GM19468 (cell line): Measurements from ENCODE around the gene INTS1.

Source experiments
- ATAC-seq: cut with Tn5 transposase; IDR thresholded peaks from one replicate; pipeline ENCODE4 v1.9.1; 2021; ENCODE audit warnings: mild to moderate bottlenecking, moderate library complexity, moderate number of reproducible peaks; ENCODE audit not compliant: unreplicated experiment; ENCODE audit errors: extremely low read depth

Gene INTS1, protein sequence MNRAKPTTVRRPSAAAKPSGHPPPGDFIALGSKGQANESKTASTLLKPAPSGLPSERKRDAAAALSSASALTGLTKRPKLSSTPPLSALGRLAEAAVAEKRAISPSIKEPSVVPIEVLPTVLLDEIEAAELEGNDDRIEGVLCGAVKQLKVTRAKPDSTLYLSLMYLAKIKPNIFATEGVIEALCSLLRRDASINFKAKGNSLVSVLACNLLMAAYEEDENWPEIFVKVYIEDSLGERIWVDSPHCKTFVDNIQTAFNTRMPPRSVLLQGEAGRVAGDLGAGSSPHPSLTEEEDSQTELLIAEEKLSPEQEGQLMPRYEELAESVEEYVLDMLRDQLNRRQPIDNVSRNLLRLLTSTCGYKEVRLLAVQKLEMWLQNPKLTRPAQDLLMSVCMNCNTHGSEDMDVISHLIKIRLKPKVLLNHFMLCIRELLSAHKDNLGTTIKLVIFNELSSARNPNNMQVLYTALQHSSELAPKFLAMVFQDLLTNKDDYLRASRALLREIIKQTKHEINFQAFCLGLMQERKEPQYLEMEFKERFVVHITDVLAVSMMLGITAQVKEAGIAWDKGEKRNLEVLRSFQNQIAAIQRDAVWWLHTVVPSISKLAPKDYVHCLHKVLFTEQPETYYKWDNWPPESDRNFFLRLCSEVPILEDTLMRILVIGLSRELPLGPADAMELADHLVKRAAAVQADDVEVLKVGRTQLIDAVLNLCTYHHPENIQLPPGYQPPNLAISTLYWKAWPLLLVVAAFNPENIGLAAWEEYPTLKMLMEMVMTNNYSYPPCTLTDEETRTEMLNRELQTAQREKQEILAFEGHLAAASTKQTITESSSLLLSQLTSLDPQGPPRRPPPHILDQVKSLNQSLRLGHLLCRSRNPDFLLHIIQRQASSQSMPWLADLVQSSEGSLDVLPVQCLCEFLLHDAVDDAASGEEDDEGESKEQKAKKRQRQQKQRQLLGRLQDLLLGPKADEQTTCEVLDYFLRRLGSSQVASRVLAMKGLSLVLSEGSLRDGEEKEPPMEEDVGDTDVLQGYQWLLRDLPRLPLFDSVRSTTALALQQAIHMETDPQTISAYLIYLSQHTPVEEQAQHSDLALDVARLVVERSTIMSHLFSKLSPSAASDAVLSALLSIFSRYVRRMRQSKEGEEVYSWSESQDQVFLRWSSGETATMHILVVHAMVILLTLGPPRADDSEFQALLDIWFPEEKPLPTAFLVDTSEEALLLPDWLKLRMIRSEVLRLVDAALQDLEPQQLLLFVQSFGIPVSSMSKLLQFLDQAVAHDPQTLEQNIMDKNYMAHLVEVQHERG (N-terminal part only)

DNA sequence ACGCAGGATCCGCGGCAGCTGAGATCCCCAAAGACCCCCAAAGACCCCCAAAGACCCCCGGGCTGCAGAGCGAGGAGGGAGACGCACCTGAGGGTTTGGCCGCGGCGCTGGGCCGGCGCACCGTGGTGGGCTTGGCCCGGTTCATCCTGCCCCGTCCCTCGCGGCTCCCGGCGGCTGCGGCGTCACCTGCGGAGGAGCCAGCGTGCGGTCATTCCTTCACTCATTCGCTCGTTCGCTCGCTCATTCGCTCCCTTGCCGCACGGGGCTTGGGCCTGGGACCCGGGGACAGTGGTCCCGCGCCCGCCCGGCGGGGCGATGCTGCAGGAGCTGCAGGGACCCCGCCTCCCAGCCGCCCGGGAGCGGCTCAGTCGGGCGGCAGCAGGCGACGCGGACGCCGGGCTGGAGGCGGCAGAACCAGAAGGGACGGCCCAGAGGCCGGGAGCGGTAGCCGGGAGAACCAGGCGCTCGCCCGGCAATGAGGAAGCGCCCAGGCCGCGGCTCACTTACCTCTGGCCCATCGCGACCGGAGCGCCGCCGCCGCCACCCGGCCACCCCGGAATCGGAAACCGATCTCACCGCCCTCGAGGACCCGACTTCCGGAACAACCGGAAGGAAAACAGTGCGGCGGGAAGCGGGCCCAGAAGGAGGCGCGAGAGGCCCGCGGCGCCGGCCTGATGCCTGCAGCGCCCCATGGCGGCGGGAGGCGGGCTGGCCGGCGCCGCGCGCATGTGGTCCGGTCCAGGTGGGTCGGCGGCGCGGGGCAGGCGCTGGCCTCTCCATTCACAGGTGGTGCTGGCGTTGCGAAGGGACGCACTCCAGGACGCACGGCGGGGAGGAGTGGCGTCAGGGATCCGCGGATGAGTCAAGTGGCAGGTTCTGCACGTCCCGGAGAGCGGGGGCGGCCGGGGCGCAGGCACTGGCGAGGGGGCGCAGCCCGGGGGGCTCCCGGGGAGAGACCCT is at the start of gene INTS1:
Gene INTS1 (minus strand): TSS at position 574 of the 960 bp plus-strand sequence. CDS start 429 bp downstream, at position 145.
- peak; percentile 85 for ATAC-seq

DNA sequence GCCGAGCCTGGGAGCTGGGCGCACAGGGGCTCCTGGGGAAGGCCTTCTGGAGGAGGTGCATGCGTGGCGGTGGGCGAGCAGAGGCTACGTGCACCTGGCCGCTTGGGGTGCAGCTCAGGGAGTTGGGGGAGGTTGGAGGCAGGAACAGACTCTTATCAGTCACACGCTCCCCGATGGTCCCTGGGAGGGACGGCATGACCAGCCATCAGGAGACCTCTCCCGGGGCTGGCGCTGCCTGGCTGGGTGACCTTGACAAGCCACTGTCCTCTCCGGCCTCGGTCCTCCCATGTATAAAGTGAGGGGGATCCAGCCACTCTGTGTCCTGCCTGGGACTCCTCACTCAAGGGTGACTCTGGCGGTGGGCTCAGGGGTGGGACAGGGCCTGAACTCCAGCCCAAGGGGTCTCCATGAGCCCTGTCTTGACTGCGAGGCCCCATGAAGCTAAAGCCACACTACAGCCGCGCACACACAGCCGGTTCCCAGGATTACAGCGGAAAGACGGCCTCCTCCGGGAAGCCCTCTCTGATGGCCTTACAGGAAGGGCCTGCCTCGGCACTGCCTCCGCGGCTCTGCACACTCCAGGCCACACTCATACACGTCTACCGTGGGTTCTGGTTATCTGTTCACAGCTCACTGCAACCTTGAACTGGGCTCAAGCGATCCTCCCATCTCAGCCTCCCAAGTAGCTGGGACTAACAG is 49.5 kb upstream of the INTS1 start:
- no peak for ATAC-seq

DNA sequence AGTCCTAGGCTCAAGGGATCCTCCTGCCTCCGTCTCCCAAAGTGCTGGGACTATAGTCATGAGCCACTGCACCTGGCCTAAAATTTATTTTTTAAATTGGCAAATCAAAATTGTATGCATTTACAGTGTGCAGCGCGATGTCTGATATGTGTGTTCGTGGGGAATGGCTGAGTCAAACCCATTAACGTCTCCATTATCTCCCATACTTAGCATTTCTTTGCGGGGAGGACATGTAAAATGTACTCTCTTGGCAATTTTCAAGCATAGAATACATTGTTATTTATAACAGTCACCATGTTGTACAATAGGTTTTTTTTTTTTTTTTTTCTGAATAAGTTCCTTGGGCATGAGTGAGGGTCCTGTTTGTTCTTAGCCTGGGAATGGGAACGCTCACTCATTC is 48.0 kb upstream of the INTS1 start:
- no peak for ATAC-seq

DNA sequence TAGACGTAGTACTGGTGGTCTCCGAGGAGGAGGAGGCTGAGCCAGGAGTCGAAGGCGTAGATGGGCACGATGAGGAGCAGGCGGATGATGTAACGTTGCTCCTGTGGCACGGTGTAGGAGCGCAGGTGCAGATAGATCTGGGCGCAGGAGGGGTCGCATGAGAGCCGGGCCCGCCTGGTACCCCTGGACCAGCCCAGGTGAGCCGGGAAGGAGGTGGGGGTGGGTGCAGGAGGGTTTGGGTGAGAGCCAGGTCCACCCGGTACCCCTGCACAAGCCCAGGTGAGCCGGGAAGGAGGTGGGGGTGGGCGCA is 46.6 kb upstream of the INTS1 start:
- ATAC-seq = no peak

DNA sequence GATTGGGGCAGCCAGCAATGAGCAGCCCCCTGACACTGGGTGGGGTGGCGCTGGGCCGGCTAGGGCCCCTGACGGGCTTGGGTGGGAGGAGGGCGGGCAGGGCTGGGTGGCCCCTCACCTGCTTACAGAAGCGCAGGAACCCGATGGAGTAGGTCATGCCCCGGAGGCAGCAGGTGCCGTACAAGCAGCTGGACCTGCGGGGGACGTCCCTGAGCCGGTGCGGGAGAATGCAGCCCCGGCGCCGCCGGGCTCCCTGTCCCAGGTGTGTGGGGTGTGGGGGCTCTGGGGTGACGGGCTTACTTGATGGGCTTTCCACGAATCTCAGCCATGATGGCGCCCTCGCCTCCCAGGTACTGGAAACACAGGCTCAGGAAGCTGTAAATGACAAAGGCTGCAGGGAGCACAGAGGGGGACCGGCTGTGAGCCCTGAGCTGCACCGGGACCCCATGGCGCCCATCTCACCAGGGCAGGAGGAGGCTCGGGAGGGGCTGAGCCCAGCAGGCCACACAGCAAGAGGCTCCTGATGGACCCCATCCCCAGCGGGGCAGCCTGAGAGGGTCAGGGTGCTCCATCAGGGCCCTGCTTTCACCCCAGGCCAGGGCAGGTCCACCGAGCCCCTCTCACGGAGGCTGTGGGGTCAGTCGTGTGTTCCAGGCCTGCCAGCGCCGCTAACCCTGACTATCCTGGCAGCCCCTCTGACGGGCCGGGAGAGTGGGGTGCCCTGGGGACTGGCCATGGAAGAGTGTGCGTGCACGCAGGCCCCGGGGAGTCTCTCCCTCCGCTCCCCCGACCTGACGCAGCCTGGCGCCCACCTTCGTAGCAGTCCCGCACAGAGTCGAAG is 46.0 kb upstream of the INTS1 start:
- ATAC-seq = no peak

DNA sequence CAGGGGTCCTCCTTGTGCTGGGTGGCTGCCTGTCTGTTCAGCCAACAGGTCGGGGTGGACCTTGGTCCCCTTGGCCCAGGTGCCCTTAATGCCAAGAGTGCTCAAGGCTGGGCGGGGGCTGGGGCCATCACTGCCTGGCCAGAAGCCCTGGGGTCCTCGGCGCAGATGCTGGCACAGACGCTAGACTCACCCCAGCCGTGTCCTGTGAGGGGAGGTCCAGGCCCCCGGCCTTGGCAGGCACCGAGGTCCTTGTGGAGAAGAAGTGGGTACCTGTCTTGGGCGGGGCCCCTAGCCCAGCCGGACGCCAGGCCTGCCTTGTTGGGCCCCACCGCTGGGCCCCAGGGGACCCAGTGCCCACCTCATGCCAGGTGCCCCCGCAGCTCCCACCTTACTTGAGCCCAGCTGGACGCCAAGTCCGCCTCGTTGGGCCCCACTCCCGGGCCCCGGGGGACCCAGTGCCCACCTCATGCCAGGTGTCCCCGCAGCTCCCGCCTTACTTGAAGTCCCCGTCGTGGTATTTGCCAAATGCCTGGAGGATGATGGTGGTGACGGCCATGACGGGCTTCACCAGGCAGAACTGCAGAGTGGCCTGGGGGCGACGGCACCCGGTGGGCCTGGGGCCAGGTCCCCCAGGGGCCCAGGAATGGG is 45.3 kb upstream of the INTS1 start:
- ATAC-seq = no peak

DNA sequence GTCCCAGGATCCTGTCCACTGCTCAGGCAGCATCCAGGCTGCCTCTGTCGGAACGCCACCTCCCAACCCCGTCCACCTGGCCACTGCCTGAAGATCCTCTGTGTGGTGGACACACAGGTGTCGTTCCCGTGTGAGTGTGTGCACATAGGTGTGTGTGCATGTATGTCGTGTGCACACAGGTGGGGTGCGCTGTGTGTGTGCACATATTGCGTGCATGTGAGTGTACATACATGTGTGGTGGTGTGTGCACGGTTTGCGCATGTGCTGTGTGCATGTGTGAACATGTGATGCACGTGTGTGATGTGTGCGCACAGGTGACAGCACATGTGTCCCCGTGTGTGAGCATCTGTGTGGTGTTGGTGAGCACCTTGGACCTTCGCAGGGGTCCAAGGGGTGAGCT is 44.8 kb upstream of the INTS1 start:
- no peak for ATAC-seq

DNA sequence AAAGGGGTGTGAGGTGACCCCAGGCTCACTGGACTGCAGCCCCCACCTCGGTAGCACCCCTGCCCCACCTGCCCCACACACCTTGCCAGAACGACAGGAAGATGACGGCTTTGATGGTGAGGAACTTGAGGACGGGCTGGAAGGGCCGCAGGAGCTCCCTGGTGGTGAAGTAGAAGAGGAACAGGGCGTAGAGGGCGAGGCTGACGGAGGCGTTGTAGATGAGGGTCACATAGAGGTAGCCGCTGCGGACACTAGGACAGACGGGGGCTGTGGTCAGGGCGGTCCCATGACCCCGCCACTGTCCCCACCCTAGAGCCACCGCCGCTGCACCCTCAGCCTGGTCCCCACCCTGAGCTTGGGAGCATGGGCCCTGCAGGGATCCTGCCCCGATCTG is 44.2 kb upstream of the INTS1 start:
- no peak for ATAC-seq

DNA sequence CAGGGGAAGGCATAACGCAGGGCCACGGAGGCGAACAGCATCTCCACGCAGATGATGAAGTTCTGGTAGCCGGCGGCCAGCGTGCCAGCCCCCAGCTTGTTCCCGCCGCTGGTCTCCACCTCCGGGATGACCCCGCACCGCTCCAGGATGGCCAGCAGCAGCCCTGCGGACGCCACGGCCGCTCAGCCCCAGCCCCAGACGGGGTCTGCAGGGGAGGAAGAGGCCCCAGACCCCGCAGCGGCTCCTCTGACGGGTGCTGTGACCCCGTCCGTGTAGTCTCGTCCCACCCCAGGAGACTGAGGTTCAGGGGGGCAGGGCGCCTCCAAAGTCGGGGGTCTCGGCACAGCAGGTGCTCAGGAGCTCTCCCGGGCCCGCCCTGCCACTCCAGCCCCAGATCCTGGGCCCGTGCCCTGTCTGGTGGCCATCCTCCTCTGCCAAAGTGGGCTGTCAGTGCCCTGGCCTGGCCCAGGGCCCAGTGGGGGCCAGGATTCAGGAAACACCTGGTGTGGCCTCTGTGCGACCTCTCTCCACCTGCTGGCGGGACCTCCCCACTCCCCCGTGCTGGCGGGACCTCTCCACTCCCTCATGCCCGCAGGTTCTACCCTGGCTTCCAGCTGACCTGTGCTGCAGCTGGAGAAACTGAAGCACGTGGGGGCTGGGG is 43.7 kb upstream of the INTS1 start:
- ATAC-seq = no peak

DNA sequence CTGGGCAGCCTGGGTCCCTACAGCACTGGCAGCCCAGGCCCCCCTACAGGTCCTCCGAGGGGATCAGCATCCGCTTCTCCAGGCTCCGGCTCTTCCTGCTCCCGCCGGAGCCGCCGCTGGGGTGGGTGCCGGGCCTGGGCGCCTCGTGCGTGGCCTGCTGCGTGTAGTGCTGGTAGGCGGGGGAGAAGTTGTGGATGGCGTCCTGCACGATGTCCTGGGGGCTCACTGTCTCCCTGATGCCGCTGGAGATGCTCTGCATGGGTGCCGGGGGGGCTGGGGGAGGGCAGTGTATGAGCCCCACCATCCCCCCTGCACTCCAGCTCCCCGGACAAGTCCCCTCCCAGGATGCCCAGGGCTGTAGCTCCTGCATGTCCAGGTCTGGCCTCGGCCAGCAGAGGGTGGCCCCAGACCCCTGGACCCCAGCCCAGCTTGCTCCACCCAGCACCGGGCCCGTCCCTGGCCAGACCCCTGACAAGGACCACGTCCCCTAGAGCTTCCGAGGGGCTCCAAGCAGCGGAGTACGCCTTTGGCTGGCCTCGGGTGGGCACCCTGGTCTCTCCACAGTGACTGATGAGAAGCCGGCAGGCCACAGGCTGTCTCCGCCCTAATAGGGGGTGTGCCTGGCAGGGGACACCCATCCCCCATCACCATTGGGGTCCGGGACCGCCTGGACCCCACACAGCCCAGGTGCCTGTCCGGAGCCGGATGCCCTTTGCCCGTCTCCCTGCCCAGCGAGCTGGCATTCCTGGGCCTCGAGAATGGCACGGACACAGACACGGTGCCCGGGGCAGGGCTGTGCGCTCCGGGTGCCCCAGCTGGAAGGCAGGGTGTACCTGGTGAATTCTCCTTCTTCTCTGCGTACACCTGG is 43.0 kb upstream of the INTS1 start:
- no peak for ATAC-seq

DNA sequence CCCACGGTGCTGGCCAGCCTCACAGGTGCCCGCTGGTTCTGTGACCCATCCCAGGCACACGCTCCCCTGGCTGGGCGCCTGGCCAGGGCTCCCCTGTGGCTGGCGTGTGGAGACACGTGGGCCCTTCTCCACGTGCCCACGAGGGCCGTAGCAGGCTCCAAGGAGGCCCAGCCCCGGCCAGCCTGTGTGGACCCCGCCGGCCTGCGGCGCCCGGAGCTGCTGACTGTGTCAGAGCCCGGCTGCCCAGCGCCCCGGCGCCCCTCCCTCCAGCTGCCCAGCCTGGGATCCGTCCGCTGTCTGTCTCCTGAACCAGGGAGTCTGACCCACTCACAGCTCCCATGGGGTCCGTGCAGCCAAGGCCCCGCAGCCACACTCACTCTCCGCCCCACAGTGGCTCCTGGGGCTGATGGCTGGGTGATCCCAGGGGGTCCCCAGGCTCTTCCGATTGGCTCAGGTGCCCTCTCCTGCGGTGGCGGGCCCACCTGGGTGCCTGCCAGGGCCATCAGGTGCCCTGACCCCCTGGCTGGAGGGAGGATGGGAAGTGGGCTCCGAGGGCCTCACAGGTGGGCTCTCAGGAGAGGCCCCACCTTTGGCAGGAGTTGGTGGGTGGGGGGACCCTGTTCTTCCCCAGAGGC is 42.2 kb upstream of the INTS1 start:
- no peak for ATAC-seq

DNA sequence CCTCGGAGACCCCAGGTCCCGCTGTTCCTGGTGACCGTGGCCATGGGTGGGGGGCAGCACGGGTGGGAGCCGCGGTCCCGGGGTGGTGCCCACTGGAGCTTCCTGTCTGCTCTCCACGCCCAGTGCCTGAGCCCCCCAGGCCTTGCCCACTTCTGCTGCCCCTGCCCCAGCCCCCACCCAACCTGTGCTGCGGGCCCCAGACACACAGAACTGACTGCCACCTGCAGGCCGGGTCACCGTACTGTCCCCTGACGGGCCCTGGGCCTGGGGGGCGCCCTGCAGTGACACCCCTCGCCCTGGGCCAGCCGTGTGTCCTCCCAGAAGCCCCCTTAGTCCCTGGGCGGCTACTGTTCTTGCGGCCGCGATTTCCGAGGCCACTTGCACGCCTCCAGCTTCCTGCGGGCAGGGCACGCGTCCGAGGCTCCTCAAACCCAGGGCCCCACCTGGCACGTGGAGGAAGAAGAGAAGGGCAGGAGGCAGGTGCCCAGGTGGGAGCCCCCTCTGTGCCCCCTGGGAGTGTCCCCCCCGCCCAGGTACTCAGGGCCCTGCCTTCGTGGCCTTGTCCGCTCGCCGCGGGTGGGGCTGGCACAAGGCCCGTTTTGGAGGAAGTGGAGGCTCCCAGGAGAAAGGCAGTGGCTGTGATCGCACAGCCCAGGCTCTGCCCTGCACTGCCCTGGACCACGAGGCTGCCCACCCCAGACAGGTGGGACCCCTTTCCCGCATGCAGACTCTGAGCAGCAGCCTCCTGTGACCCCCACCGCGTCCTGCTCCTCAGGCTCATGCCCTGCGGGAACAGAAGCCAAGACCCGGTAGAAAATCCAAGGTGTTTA is 41.4 kb upstream of the INTS1 start:
- ATAC-seq = no peak

DNA sequence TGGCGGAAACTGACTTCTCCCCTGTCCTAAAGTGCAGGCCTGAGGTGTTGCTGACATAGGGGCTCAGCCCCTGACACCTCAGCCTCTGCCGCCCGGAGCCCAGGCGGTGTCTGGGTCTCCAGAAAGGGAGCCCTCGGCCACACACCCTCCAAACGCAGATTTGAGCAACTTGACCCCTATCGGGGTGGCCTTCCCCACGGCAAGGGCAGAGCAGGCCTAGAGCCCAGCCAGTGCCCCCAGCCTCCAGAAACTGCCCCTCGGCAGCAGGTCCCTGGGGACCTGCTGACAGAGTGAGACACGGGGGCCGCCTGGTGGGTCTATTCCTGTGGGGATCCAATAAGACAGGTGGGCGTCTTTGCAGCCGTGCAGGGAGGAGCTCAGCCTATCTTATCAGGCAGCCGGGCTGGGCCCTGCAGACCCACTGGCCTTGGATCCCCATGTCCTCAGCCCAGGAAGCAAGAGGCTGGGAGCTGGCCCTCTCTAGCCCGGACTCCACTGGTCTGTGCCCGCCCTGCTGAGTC is 40.8 kb upstream of the INTS1 start:
- no peak for ATAC-seq

DNA sequence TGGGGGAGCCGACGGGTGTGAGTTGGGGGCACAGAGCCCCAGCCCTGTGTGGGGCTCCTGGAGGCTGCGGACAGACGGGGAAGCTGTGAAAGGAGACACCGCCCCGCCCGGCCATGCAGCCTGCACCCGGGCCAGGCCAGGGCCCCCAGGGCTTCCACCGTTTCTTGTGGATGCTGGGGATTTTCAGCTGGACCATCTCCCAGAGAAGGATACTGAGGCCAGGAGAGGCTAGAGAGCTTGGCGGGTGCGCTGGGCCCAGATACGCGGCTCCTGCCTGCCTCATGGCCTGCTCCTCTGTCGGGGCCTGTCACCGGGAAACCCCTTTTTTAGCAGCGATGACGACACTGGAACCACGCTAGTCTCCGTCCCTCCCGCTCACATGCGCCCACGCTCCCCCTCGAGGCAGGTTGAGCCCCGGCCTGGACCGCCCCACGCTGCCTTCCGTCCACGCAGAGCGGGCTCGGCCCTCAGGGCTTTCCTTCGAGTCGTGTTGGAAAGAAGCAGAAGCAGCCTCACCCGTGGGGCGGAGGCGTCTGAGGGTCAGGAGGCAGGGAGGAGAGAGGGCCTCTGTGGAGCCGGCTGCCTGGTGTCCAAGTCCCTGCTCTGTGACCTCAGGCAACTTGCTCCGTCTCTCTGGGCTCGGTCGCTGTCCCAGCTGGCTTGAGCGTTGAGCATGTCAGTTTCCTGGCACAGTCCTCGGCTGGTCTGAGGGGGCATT is 40.1 kb upstream of the INTS1 start:
- no peak for ATAC-seq
